ENCODE data around the gene GAB1. TPM values are rescaled to one million over a fixed set of nuclear protein-coding genes. Genes with fewer than 3 reads are reported as not detected.

The GAB1 gene
- 6.0 and 7.5 TPM in 2 replicates for total RNA-seq

GRCh38 chr4:143336781-143337599, at the start of gene GAB1:
TSS of gene GAB1 (plus strand) at chr4:143336876. CDS start at chr4:143337189, 313 bp downstream.

GRCh38 chr4:143513314-143514168, 176.9 kb downstream of the GAB1 start, which contains the start of gene SMARCA5:
TSS of gene SMARCA5 (plus strand) at chr4:143513702. CDS start at chr4:143513925, 223 bp downstream.

Other genes starting within 250 kb of the GAB1 start
- 27.0 and 30.3 TPM in 2 replicates for gene USP38, start 152.0 kb upstream of the GAB1 start, total RNA-seq
- gene SMARCA5, start 176.8 kb downstream of the GAB1 start, total RNA-seq, result 26.9 and 39.0 TPM in 2 replicates